HG03196 (cell line): ENCODE data around the gene C6orf141.

Experiments used
- ATAC-seq: cut with Tn5 transposase; IDR thresholded peaks from one replicate; pipeline ENCODE4 v1.9.1; 2021; ENCODE audit not compliant: unreplicated experiment

Gene C6orf141

DNA sequence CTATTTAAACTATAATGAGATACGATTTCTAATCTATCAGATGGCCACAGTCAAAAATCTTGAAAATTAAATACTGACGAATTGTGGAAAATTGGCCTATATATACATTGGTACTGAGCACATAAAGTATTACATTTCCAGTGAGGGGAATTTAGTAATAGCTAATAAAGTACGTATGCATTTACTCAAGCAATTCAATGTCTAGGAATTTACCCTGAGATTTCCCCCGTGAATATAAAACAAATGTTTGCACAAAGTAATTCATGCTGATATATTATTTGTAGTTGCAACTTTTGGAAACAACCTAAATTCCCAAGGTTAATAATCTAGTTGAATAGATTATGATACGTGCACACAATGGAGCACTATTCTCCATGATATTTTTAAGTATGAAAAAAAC is 14.7 kb upstream of the C6orf141 start:
- no peak for ATAC-seq

DNA sequence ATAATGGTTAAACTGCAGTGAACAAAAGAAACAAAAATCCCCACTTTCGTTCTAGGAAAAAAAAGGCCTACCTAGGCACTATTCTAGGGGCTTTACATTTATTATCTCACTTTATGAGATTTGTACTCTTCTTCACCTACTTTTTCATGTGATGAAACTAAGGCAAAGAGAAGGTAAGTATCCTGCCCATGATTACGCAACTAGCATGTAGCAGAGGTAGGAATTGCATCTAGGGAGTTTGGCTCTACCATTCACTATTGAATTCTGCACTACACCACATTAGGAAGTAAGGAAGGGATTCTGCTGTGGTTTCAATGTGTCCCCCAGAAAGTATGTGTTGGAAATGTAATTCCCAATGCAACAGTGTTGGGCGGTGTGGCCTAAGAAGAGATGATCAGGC is 11.4 kb upstream of the C6orf141 start:
- ATAC-seq = no peak

DNA sequence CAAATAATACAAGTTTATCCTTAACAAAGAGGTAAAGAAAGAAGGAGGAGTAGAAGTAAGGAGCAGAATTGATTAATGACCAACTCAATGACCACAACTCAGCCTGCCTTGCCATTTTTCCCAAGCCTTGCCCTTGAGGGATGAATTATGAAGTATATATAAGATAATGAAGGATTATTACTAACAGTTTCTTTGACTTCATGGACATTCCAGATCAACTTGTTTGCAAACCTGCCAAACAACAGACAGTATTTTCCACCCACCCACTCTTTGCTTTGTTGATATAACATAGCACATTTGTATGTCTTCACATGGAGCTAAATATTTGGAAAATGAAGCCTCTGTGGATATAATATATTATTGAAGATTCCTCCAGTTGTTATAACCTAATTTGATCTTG is 9.9 kb upstream of the C6orf141 start:
- no peak for ATAC-seq

DNA sequence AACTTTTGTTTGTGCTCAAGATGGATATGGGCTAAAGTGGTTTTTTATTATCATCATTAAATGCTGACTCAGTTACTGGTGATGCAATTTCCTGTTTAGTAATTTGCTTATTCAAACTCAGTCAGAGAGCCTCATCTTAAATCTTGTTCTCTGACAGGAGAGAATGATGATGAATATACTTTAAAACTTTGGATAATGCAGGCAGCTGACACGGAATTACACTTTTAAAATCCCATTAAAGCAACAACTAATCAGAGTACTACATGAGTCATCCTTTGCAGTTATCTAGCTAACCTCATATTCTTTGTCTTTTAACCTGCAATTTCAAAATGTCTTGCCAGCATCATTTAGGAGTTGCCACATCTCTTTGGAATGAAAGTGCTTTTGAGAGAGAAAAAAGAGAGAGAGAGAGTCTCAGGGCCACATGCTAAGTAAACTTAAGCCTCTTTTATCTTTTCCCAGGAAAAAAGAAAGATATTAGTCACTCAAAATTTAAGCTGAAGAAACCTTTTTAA is 9.2 kb upstream of the C6orf141 start:
- ATAC-seq = no peak

DNA sequence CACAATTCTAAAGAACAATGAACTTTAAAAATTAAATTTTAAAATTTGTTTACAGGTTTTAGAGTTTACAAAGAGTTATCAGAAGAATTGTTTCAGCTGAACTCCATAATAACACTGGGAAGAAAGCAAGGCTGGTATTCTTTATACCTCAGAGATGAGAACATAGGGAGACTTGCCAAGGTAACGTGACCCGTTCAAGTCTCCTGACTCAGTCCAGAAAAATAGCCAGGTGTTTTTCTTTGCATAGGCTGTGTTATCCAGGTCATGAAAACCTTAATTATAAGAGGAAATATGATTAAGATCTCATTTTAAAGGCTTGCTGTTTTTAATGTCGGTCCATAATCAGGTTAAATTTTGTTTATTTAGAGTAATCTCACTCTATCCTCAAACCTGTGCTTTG is 8.5 kb upstream of the C6orf141 start:
- no peak for ATAC-seq

GRCh38 chr6:49543087-49543858 is 7.2 kb upstream of the C6orf141 start:
- no peak for ATAC-seq

DNA sequence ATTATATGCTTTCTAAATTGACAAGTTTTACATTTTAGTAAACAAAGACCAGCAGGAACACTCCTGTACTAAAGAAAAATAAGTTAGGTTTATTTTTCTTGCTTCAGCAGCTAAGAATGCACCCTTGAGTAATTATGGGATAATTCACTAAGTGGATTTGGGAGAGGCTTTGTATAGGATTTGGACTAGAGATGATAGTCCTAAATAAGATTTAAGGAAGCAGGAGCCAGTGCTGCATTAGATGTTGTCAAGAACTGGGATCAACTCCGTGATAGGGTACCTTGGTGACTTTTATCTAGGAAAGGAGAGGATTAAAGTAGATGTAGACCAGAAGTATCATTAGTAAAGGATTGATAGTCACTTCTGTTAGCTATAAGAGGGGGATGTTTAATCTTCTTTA is 4.1 kb upstream of the C6orf141 start:
- ATAC-seq = no peak

DNA sequence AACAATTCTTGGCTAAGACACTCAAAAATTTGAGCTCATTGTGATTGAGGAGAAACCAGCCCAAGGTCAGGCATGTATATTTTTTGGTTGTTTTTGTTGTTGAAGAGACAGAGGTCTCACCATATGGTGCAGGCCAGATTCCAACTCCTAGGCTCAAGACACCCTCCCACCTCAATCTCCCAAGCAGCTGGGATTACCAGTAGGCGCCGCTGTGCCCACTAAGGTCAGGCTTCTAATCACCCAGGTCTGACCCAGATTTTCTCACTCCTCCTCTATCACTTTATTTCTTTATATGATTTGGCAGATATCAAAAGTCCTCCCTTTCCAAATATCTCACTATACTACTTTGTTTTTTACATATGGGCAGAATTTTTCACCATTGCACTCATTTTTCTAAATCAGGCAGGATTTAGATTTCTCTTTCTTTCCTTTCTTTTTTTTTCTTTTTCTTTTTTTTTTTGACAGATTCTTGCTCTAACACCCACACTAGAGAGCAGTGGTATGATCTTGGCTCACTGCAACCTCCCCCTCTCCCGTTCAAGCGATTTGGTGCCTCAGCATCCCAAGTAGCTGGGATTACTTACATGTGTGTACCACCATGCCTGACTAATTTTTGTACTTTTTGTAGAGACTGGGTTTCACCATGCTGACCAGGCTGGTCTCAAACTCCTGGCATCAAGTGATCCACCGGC is 1.7 kb upstream of the C6orf141 start:
- ATAC-seq = no peak

DNA sequence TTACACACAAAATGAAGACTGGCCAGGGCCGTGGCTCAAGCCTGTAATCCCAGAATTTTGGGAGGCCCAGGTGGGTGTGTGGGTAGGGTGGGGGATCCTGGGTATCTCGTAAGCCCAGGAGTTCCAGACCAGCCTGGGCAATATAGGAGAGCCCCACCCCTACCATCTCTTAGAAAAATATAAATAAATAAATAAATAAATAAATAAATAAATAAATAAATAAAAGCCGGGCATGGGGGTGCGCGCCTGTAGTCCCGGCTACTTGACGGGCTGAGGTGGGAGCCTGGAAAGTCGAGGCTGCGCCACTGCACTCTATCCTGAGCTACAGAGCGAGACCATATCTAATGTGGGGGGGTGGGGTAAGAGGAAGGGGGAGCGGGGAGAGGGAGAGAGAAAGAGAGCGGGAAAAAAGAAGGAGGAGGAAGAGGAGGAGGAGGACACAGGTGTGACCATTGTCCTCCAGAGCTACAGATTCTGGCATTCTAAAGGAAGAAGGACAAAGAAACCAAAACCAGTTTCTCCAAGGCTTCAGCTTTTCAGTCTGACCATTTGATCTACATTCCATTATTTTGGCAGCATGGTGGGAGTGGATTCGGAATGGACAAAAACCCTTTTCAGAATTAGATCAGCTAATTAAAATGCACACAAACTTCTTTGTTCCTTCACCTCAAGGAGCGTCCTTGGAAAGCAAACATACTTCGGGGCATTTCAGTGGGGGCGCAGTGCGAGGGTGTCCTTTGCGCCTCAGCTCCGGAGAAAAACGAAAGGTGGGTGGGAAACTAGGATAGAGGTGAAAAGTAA is 577 bp upstream of the C6orf141 start:
- no peak for ATAC-seq

GRCh38 chr6:49551078-49551865 is 804 bp downstream of the C6orf141 start:
- ATAC-seq = peak; percentile 43

DNA sequence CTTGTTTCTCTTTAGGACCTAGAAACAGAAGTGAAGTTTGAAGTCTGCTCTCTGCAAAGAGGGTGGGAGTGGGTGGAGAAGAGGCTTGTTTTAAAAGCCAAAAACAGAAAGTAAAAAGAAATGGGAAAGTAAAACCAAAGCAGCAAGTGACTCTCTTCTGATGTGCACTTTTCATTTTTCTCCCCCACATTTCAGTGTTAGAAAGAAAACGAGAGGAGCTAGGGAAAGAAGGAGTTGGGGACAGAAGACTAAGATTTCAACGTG is 1.3 kb downstream of the C6orf141 start:
- ATAC-seq = peak; percentile 43

GRCh38 chr6:49552596-49552995 is 2.1 kb downstream of the C6orf141 start:
- no peak for ATAC-seq

- no peak for ATAC-seq
These were observed 2.9 kb downstream of the C6orf141 start for GRCh38 chr6:49553384-49553783.

GRCh38 chr6:49555951-49556350 is 5.5 kb downstream of the C6orf141 start:
- no peak for ATAC-seq

GRCh38 chr6:49556429-49556837 is 6.0 kb downstream of the C6orf141 start:
- no peak for ATAC-seq

- no peak for ATAC-seq
These were observed 6.7 kb downstream of the C6orf141 start for GRCh38 chr6:49557177-49557576.

DNA sequence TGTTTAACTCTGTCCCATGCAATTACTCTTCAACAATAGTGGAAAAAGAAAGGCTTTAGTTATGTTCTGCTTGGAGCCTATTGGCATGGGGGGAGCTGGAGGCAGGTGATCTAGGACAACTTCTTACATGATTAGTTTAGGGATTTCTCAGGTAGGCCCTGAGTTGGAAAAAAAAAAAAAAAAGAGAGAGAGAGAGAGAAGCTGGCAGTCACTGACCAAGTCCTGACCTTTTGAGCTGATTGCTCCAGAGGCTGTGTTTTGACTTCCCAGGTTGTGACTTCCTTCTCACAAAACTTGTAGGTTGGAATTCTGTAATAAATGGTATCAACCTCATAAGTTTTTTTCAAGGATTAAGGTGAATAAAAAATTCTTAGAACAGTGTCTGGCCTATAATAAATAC is 7.8 kb downstream of the C6orf141 start:
- ATAC-seq = no peak

- ATAC-seq = no peak
These were observed 12.8 kb downstream of the C6orf141 start for GRCh38 chr6:49563006-49563886.

DNA sequence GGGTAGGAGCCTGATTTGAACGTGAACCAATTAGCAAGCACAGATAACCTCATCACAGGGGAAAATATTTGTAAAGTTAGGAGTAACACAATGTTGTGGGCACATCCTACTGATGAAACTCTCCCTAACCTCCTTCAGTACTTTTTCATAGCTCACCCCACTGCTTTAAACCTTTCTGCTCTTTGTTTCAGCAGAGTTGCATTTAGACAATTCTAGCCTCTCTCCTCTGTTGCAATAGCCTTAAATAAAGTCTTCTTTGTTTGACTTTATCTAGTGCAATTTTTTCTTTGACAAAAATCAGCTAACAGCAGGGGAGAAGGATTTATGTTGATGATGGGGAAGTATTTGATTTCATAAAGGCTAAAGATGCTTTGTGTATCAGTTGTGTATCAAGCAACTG is 14.1 kb downstream of the C6orf141 start:
- ATAC-seq = no peak

DNA sequence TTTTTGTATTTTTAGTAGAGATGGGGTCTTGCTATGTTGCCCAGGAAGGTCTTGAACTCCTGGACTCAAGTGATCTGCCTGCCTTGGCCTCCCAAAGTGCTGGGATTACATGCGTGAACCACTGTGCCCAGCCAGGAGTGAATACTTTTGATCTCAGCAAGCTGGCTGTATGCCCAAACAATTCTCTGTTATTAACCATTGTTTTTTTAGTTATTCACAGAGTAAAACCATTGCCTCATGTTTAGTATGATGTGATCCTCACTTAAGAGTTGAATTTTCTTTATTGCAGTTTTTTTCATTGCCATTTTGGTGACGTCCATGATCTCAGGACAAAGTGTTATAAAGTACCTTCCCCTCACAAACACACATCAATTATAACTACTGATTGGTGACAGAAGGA is 14.8 kb downstream of the C6orf141 start:
- ATAC-seq = no peak
